Measurements from ENCODE around the gene TDRD6. TPM values are rescaled to one million over a fixed set of nuclear protein-coding genes. Genes with fewer than 3 reads are reported as not detected.

The TDRD6 gene
- polyA plus RNA-seq, 1 of the 3 experiments (the other 2 are of a cell fraction): not detected

DNA sequence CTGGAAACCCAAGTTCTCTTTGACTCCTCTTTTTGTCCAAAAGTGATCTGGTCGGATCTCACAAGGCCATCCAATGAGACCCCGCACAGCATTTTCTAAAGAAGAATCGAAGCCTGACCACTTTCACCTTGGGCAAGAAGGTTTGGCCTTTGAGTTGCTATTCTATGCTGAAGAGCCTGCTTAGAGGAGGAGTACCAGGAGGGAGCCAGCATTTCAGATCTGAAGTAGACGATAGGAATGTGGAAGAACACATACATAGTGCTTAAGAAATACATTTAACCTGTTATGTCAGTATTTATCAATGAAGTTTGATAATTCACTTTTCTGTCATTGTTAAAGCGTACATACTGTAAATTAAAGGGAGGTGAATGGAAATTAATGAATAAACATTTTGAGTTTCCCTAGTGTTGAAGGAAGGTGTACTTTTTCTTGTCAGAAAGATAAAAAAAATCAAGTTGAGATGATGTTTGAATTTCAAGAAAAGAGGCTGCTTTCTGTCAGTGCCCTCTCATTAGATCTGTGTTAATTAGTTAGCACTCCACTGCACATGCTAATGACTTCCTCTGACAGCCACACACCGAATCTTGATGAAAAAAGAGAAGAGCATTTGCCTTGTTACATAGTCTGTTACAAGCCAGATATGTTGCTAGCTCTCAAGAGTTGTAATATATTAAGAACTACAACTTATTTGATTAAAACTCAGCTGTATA, 10.9 kb upstream of the TDRD6 start:
- CTCF ChIA-PET: no interaction called here
- H3K9ac ChIP-seq: no peak overlapping the region
- no peak for DNase-seq

GRCh38 chr6:46677314-46677654, 10.4 kb upstream of the TDRD6 start:
- DNase-seq: no peak
- H3K27ac ChIP-seq (ENCODE audit: low read depth in 2 of 2, low read length in 1 of 2): no peak overlapping the region
- no peaks in the 10 kb centered on the region for H3K27me3 ChIP-seq (ENCODE audit: insufficient read depth)
- ChIA-PET POLR2A (no interaction called here), CTCF (interaction anchor here (0.7 to 1.1 kb wide), 2 partner anchors 11 to 19 kb away, joined by 3 read pairs; no protein-coding TSS in a partner anchor)
- H3K79me2 ChIP-seq (ENCODE audit: insufficient read depth): no peaks in the 10 kb centered on the region
- H2AFZ ChIP-seq (ENCODE audit: low read depth): no peak overlapping the region
- 45% methylated on average over 4 of the region's 4 CpGs for WGBS (ENCODE audit: low lambda C conversion rate)
- H3K9me3 ChIP-seq: no peaks in the 10 kb centered on the region
- H3K36me3 ChIP-seq (replicated peaks in 1 of 2; ENCODE audit: control insufficient read depth in 1 of 2, insufficient read depth in 2 of 2, low read length in 1 of 2): no peaks in the 10 kb centered on the region
- no peak overlapping the region; a peak in 1 of 4 replicates for H3K4me3 ChIP-seq (ENCODE audit: low read depth in 2 of 2, low read length in 1 of 2)
- H3K4me1 ChIP-seq (ENCODE audit: control insufficient read depth in 1 of 2, insufficient read depth in 2 of 2, low read depth in 1 of 2, low read length in 1 of 2): no peaks in the 10 kb centered on the region
- H3K9ac ChIP-seq: no peak overlapping the region
- no peaks in the 10 kb centered on the region for H3K9me2 ChIP-seq
- H3K4me2 ChIP-seq: no peak overlapping the region
- no peaks in the 10 kb centered on the region for H4K20me1 ChIP-seq (ENCODE audit: insufficient read depth)
- TF ChIP-seq CTCF (IDR thresholded peaks at IDR 0.05): peak; percentile 37; the same call in 1 of the 2 replicates
- TF ChIP-seq PBX3 (IDR thresholded peaks at IDR 0.05): no peak
- no peaks in the 10 kb centered on the region for H3F3A ChIP-seq (replicated peaks; ENCODE audit: insufficient read depth)

More for the DNA sequence above, 10.9 kb upstream of the TDRD6 start:
- Histone ChIP-seq H4K20me1 (ENCODE audit: insufficient read depth) (no peaks in the 10 kb centered on the region), H3K79me2 (ENCODE audit: insufficient read depth) (no peaks in the 10 kb centered on the region), H3K9me3 (no peaks in the 10 kb centered on the region), H3K4me2 (no peak overlapping the region), H3F3A (replicated peaks; ENCODE audit: insufficient read depth) (no peaks in the 10 kb centered on the region), H3K4me3 (ENCODE audit: low read depth in 2 of 2, low read length in 1 of 2) (no peak overlapping the region), H3K4me1 (ENCODE audit: control insufficient read depth in 1 of 2, insufficient read depth in 2 of 2, low read depth in 1 of 2, low read length in 1 of 2) (no peaks in the 10 kb centered on the region), H3K27ac (ENCODE audit: low read depth in 2 of 2, low read length in 1 of 2) (no peak overlapping the region), H3K9me2 (no peaks in the 10 kb centered on the region), H3K36me3 (replicated peaks in 1 of 2; ENCODE audit: control insufficient read depth in 1 of 2, insufficient read depth in 2 of 2, low read length in 1 of 2) (no peaks in the 10 kb centered on the region), H2AFZ (ENCODE audit: low read depth) (no peak overlapping the region), H3K27me3 (ENCODE audit: insufficient read depth) (no peaks in the 10 kb centered on the region)
- TF ChIP-seq, protein P1, sequence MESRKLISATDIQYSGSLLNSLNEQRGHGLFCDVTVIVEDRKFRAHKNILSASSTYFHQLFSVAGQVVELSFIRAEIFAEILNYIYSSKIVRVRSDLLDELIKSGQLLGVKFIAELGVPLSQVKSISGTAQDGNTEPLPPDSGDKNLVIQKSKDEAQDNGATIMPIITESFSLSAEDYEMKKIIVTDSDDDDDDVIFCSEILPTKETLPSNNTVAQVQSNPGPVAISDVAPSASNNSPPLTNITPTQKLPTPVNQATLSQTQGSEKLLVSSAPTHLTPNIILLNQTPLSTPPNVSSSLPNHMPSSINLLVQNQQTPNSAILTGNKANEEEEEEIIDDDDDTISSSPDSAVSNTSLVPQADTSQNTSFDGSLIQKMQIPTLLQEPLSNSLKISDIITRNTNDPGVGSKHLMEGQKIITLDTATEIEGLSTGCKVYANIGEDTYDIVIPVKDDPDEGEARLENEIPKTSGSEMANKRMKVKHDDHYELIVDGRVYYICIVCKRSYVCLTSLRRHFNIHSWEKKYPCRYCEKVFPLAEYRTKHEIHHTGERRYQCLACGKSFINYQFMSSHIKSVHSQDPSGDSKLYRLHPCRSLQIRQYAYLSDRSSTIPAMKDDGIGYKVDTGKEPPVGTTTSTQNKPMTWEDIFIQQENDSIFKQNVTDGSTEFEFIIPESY (IDR thresholded peaks at IDR 0.05; ENCODE audit: borderline replicate concordance, low read depth): no peak
- no peak for TF ChIP-seq FOXJ3 (CRISPR knock-in tag; IDR thresholded peaks at IDR 0.05)
- TF ChIP-seq, protein P2, sequence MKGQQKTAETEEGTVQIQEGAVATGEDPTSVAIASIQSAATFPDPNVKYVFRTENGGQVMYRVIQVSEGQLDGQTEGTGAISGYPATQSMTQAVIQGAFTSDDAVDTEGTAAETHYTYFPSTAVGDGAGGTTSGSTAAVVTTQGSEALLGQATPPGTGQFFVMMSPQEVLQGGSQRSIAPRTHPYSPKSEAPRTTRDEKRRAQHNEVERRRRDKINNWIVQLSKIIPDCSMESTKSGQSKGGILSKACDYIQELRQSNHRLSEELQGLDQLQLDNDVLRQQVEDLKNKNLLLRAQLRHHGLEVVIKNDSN (IDR thresholded peaks at IDR 0.05; ENCODE audit: borderline replicate concordance, low read depth): no peak
- TF ChIP-seq FOSL2 (IDR thresholded peaks at IDR 0.05; ENCODE audit: borderline replicate concordance, low read depth): no peak
- TF ChIP-seq RFX5 (IDR thresholded peaks at IDR 0.05; ENCODE audit: low read length): no peak
- no peak for TF ChIP-seq NRF1 (IDR thresholded peaks at IDR 0.05; ENCODE audit: low read depth, low read length)
- no peak for TF ChIP-seq TCF12 (IDR thresholded peaks at IDR 0.05)
- TF ChIP-seq RCOR1 (IDR thresholded peaks at IDR 0.05; ENCODE audit: low read length): no peak
- no peak for TF ChIP-seq IRF3 (IDR thresholded peaks at IDR 0.05; ENCODE audit: low read depth, low read length)
- TF ChIP-seq FOXM1 (IDR thresholded peaks at IDR 0.05; ENCODE audit: low read depth): no peak
- 38% methylated on average over 6 of the region's 6 CpGs for WGBS (ENCODE audit: low lambda C conversion rate)
- POLR2A ChIA-PET: no interaction called here

All from SK-N-SH (cell line).